ENCODE data around the gene IFT74.

GRCh38 chr9:26955222-26955903, 849 bp upstream of the IFT74 start:
- TF ChIP-seq POLR2A (IDR thresholded peaks at IDR 0.05; ENCODE audit: low read length) (no peak), GATA1 (IDR thresholded peaks at IDR 0.05; ENCODE audit: low read depth, low read length) (no peak)
